Measurements from ENCODE around the gene CENPP. TPM values are rescaled to one million over a fixed set of nuclear protein-coding genes. Genes with fewer than 3 reads are reported as not detected.
A peak's percentile ranks its signal among the peaks of the same experiment; 100 is the strongest.

The CENPP gene
- total RNA-seq, 2 experiments from 2014 or later, result 26.4 to 29.1 TPM

DNA sequence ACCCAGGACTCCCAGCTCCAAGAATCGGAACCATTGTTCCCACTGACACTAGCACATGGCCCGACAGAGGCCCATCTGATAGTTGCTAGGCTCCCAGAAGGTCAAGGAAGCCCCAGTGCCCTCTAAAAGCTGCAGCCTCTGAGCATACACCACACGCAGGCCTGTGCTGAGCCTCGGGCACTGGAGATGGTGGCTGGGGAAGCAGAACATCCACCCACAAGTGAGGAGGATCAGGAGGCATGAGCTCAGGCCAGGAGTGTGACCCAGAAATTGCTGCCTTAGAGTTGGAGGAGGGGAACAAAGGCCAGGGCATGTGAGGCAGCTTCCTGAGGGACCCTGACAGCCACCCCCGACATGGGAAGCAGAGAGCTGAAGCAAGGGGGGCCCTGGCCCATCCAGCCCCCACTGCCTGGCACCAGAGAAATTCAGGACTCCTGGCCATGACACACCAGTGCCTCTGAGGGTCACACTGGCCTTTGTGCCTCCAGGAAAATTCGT, 322.8 kb downstream of the CENPP start:
- DNase-seq (no peak), ATAC-seq (no peak)
- no peak overlapping the region for H3K27ac Mint-ChIP-seq
- no peak overlapping the region for H3K4me3 Mint-ChIP-seq
- peaks cover 6% of the 10 kb centered on the region for H3K4me1 Mint-ChIP-seq (ENCODE audit: low read depth)
- ChIA-PET POLR2A (no interaction called here), CTCF (no interaction called here)
- peaks cover 58% of the 10 kb centered on the region for H3K36me3 Mint-ChIP-seq (ENCODE audit: low read depth)
- H3K27me3 Mint-ChIP-seq (ENCODE audit: low read depth), result no peaks in the 10 kb centered on the region
- H3K9me3 Mint-ChIP-seq (ENCODE audit: insufficient read depth), result no peaks in the 10 kb centered on the region

DNA sequence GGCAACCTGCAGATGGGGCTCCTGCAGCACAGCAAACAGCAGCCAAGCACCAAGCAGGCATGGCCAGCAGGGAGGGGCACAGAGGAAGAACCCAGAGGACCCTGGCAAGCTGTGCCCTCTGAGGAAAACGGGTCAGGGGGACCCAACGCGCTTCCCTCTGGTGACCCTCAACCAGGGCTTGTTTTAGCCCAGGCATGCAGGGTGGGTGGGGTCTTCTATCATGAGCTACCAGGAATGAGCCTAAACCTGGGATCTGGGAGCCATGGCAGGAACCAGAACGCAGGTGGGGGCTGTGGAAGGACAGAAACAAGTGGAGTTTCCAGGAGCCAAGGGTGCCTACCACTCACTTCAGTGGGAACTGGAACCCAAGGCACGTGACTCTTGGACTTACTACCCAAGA, 323.3 kb downstream of the CENPP start:
- Mint-ChIP-seq H3K4me1 (ENCODE audit: low read depth) (peaks cover 6% of the 10 kb centered on the region), H3K27ac (no peak overlapping the region), H3K36me3 (ENCODE audit: low read depth) (peaks cover 57% of the 10 kb centered on the region), H3K27me3 (ENCODE audit: low read depth) (no peaks in the 10 kb centered on the region), H3K9me3 (ENCODE audit: insufficient read depth) (no peaks in the 10 kb centered on the region), H3K4me3 (no peak overlapping the region)
- ATAC-seq, result peak; percentile 19
- no peak for DNase-seq
- POLR2A ChIA-PET, result no interaction called here
- CTCF ChIA-PET, result no interaction called here

DNA sequence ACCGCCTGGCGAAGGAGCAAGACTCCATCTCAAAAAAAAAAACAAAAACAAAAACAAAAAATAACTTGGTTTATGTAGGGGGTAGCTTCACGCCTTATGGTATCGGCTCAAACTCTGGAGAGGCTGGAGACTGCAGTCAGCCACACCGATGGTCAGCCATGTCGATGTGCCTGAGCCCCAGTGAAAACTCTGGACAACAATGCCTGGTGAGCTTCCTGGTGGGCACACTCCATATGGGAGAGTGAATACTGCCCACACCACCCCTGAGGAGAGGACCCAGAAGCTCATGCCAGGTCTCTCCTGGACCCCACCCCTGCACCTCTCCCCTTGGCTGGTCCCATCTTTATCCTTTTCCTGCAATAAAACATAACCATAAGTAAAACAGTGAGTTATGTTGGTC, 324.5 kb downstream of the CENPP start:
- Mint-ChIP-seq H3K36me3 (ENCODE audit: low read depth) (peaks cover 44% of the 10 kb centered on the region), H3K9me3 (ENCODE audit: insufficient read depth) (no peaks in the 10 kb centered on the region), H3K27me3 (ENCODE audit: low read depth) (no peaks in the 10 kb centered on the region), H3K27ac (no peak overlapping the region), H3K4me1 (ENCODE audit: low read depth) (peaks cover 6% of the 10 kb centered on the region), H3K4me3 (no peak overlapping the region)
- ATAC-seq, result no peak
- ChIA-PET POLR2A (no interaction called here), CTCF (interaction anchor here (1.1 kb wide), 1 partner anchor 141 kb away, joined by 3 read pairs; no protein-coding TSS in a partner anchor)
- DNase-seq, result no peak

DNA sequence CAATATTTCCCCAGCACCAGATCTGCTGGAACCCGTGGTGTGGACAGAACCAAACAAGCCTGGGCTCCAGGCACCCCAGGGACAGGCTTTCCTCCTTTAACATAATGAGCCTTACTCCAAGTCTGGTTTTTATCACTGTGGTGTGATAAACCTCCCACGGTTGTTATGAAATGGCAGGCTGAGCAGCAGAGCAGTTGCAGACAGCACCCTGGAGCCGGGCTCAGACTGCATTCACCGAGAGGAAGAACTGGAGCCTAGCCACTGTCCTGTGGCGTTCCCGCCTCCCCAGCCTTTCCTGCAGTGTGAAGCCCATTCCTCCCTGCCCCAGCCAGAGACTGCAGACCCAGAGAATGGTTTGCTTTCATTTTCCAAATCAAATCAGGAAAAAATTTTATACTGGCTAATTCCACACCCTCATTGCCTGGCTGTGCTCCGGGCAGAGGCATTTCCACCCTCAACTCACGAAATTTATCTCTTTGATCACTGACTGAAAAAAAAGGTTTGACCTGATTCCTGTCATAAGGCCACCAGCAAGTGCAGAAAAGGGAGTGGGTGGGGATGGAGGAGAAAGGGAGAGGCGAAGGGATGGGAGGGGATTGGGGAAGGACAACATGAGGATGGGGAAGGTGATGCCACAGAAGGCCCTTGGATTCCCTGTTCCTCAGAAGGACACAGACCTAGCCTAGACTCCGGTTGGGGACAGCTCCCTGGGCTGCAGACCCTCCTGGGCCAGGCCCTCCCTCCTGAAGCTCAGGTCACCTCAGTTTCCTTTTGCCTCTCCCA, 325.3 kb downstream of the CENPP start:
- H3K4me1 Mint-ChIP-seq (ENCODE audit: low read depth), result peaks cover 6% of the 10 kb centered on the region
- ChIA-PET CTCF (interaction anchor here (1.1 kb wide), 1 partner anchor 140 kb away, joined by 3 read pairs; no protein-coding TSS in a partner anchor), POLR2A (no interaction called here)
- ATAC-seq, result no peak
- H3K9me3 Mint-ChIP-seq (ENCODE audit: insufficient read depth), result no peaks in the 10 kb centered on the region
- peak overlapping the region; percentile 11 for H3K27ac Mint-ChIP-seq
- no peaks in the 10 kb centered on the region for H3K27me3 Mint-ChIP-seq (ENCODE audit: low read depth)
- no peak for DNase-seq
- no peak overlapping the region for H3K4me3 Mint-ChIP-seq
- H3K36me3 Mint-ChIP-seq (ENCODE audit: low read depth), result peaks cover 40% of the 10 kb centered on the region

DNA sequence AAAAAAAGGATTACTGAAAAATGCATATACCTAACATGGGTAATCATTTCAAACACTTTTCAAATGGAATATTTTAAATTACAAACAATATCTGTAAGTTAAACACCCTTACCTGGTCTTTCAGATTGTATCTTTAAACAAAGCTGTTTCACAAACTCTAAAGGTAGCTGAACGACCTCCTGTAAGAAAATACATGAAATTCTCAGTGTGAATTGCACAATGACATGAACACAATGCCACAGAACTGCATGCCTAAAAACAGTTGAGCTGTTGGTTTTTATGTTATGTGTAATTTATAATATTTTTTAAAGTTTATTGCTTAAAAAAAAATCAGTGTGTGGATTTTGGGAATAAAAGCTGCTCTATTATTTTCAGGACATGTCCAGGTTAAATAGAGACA, 326.7 kb downstream of the CENPP start:
- H3K9me3 Mint-ChIP-seq (ENCODE audit: insufficient read depth), result no peaks in the 10 kb centered on the region
- H3K36me3 Mint-ChIP-seq (ENCODE audit: low read depth), result peaks cover 39% of the 10 kb centered on the region
- POLR2A ChIA-PET, result no interaction called here
- no peaks in the 10 kb centered on the region for H3K27me3 Mint-ChIP-seq (ENCODE audit: low read depth)
- no peak overlapping the region for H3K27ac Mint-ChIP-seq
- H3K4me1 Mint-ChIP-seq (ENCODE audit: low read depth), result no peaks in the 10 kb centered on the region
- CTCF ChIA-PET, result no interaction called here
- DNase-seq (no peak), ATAC-seq (no peak)
- no peak overlapping the region for H3K4me3 Mint-ChIP-seq

DNA sequence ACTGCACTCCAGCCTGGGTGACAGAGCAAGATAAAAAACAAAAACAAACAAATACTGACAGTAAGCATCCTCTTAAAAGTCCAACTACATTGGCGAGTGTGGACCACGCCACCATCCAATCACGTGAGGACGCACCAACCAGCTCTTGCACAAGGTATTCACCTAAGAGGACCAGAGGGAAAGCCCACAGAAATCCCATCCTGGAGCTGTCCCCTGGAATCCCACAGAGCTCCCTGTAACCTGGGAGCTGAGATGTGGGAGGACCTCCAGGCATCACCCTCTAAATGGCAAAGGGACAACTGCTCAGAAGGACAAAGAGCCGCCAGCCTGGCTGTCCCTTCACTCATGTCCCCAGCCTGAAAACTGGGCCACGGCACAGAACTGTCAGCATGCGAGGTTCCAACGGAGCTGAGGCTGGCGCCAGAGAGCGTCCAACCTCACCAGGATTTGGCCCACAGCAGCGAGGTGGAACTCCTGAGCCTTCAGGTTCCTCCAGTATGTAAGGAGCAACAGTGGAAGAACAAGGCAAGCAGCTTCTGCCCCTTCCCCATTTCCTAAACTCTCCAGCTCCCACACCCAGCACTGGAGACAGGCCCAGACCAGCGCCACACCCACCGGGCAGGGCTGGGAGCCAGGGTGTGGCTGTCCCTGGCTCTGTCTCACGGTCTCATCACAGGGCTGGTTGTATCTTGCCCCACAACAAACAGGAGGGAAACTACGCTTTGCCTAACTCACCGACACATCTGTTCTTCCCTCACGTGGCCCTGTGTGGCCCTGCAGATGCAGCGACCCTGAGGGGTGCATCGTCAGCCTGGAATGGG, 328.9 kb downstream of the CENPP start:
- ATAC-seq (no peak), DNase-seq (no peak)
- H3K27me3 Mint-ChIP-seq (ENCODE audit: low read depth), result no peaks in the 10 kb centered on the region
- no peak overlapping the region for H3K27ac Mint-ChIP-seq
- no peak overlapping the region for H3K4me3 Mint-ChIP-seq
- POLR2A ChIA-PET, result no interaction called here
- CTCF ChIA-PET, result no interaction called here
- H3K36me3 Mint-ChIP-seq (ENCODE audit: low read depth), result peaks cover 32% of the 10 kb centered on the region
- no peaks in the 10 kb centered on the region for H3K4me1 Mint-ChIP-seq (ENCODE audit: low read depth)
- H3K9me3 Mint-ChIP-seq (ENCODE audit: insufficient read depth), result no peaks in the 10 kb centered on the region

DNA sequence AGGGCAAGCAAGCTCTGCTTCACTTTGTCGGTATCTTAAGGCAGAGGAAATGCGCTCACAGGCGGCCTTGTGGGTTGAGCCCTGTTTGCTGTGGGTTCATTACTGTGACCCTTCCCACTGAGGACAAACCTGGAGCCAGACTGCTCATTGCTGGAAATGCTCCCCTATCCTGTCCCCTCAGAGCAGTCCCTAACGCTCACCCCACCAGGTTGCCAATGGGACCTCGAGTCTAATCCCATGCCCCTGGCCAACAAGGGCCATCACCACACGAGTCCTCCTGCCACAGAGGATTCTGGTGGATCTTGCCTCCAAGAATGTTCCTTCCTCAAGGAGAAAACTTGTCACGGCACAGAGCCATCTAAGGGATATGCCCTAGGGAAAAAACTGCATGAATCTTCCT, 329.6 kb downstream of the CENPP start:
- no peak for DNase-seq
- Mint-ChIP-seq H3K36me3 (ENCODE audit: low read depth) (peaks cover 31% of the 10 kb centered on the region), H3K27me3 (ENCODE audit: low read depth) (no peaks in the 10 kb centered on the region), H3K4me3 (no peak overlapping the region), H3K27ac (no peak overlapping the region), H3K4me1 (ENCODE audit: low read depth) (no peaks in the 10 kb centered on the region), H3K9me3 (ENCODE audit: insufficient read depth) (no peaks in the 10 kb centered on the region)
- ChIA-PET POLR2A (no interaction called here), CTCF (no interaction called here)
- ATAC-seq, result no peak

DNA sequence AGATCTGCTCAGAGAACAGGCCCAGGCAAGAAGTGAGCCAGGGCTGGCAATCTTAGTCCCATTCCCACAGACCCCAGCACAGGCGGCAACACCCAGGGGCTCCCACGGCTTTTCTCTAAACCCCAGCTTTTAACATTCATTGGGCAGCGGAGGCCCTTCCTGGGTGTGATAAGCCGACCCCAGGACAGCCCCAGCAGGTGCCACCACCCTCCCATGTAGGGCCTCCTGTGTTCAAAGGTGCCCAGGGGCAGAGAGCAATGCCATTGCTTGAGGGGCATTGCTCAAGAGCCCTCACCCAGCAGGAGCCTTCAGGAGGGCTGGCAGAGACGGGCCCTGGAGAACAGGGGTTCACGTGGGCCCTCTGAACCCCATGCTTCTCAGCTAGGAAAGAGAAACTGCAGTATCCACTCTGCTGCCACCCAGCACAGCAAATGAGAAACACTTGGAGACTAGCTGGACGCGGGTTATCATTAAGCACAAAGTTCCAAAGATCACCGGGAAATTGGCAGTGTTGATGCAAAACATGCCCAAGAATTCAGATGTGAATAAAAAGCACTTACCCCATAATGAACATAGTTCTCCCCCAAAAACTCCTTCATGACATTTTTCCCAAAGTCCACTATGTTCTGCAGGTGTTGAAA, 330.3 kb downstream of the CENPP start:
- ATAC-seq (no peak), DNase-seq (no peak)
- Mint-ChIP-seq H3K36me3 (ENCODE audit: low read depth) (peaks cover 28% of the 10 kb centered on the region), H3K4me3 (no peak overlapping the region), H3K27ac (no peak overlapping the region), H3K9me3 (ENCODE audit: insufficient read depth) (no peaks in the 10 kb centered on the region), H3K4me1 (ENCODE audit: low read depth) (no peaks in the 10 kb centered on the region), H3K27me3 (ENCODE audit: low read depth) (no peaks in the 10 kb centered on the region)
- POLR2A ChIA-PET, result no interaction called here
- CTCF ChIA-PET, result no interaction called here

DNA sequence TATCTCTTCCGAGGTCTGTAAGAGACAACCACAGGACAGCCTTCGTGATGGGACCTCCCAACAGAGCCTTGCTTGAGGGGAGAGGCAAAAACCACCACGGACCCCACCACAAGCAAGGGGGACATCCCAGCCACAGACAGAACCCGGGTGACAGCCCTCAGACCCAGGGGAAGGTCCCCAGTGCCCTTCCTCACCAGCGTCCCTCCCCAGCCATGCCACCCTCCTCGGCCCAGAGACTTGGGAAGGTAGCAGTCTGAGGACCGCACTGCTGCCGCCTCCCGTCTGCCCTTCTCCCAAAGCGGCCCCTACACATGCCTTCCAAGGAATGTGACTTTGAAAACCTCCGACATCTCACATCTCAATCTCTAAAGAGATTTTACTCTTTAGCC, 330.8 kb downstream of the CENPP start:
- Mint-ChIP-seq H3K9me3 (ENCODE audit: insufficient read depth) (no peaks in the 10 kb centered on the region), H3K4me1 (ENCODE audit: low read depth) (peaks cover 2% of the 10 kb centered on the region), H3K4me3 (no peak overlapping the region), H3K27ac (no peak overlapping the region), H3K36me3 (ENCODE audit: low read depth) (peaks cover 28% of the 10 kb centered on the region), H3K27me3 (ENCODE audit: low read depth) (no peaks in the 10 kb centered on the region)
- ATAC-seq (no peak), DNase-seq (no peak)
- ChIA-PET POLR2A (no interaction called here), CTCF (no interaction called here)

DNA sequence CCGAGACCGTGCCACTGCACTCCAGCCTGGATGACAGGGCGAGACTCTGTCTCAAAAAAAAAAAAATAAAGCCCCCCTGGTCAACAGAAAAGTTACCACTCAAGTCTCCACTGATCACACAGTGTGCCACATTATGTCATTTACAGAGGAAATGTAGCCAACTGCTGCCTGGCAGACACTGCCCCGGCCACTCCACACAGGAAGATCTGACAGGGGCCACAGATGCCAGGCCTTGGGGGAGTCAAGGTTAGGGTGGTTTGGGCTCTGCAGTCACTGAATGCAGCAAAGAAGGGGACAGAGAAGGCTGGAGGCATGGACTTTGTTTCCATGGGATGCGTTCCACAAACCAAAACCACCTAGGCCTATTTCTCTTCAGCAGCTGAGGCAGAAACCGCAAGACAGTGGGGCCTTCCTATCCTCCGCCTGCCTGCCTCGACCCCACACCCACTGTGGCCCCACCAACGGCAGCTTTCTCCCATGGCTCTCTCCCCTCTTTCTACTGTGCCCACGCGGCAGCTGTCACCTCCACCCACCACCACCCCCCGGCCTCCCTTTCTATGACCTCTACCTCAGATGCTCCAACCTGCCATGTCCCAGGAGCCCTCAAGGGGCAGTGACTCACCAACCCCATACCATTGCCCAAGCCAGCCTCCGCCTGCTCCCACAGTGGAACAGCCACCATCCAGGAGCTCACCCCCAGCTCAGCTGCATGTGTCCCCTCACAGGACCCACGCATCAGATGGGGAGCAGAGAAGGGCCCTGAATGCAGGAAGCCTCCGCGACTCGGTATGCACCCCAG, 331.7 kb downstream of the CENPP start:
- no peak overlapping the region for H3K27ac Mint-ChIP-seq
- H3K4me1 Mint-ChIP-seq (ENCODE audit: low read depth), result peaks cover 5% of the 10 kb centered on the region
- H3K9me3 Mint-ChIP-seq (ENCODE audit: insufficient read depth), result no peaks in the 10 kb centered on the region
- ChIA-PET CTCF (no interaction called here), POLR2A (no interaction called here)
- DNase-seq, result no peak
- no peaks in the 10 kb centered on the region for H3K27me3 Mint-ChIP-seq (ENCODE audit: low read depth)
- peaks cover 32% of the 10 kb centered on the region for H3K36me3 Mint-ChIP-seq (ENCODE audit: low read depth)
- no peak for ATAC-seq
- H3K4me3 Mint-ChIP-seq, result no peak overlapping the region

DNA sequence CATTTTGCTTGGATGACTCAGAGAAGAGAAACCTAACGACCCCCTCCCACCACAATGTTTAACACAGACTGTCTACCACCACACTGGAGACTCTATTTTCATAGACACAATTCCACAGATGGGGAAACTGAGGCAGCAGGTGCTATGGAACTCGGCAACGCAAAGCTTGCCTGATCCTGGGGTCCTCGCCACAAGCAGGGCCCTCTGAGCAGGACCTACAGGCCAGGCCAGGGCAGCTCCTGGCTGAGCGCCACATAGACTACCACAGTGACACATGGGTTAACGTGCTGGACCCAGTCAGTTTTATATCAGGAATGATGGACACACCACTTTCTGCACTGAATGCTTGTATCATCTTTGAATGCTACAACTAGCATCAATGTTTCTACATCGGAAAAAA, 332.4 kb downstream of the CENPP start:
- ChIA-PET POLR2A (no interaction called here), CTCF (interaction anchor here (1.8 kb wide), 1 partner anchor 49 kb away, joined by 4 read pairs; no protein-coding TSS in a partner anchor)
- peaks cover 33% of the 10 kb centered on the region for H3K36me3 Mint-ChIP-seq (ENCODE audit: low read depth)

More for the DNA sequence above, 332.4 kb downstream of the CENPP start:
- Mint-ChIP-seq H3K4me1 (ENCODE audit: low read depth) (peaks cover 7% of the 10 kb centered on the region), H3K27ac (no peak overlapping the region), H3K4me3 (no peak overlapping the region), H3K9me3 (ENCODE audit: insufficient read depth) (no peaks in the 10 kb centered on the region), H3K27me3 (ENCODE audit: low read depth) (no peaks in the 10 kb centered on the region)
- ATAC-seq (no peak), DNase-seq (no peak)

Data from activated CD8-positive, alpha-beta T cell treated with anti-CD3 and anti-CD28 coated beads, Interleukin-2, amount 10 ng/mL, durations not matched to agents 7 days and 5 days (primary cell).